ENCODE data around the gene CYLD. TPM values are rescaled to one million over a fixed set of nuclear protein-coding genes. Genes with fewer than 3 reads are reported as not detected.

The CYLD gene
- total and polyA plus RNA-seq, 2 of the 4 experiments (the other 2 are of a cell fraction): 16.2 to 37.3 TPM

DNA sequence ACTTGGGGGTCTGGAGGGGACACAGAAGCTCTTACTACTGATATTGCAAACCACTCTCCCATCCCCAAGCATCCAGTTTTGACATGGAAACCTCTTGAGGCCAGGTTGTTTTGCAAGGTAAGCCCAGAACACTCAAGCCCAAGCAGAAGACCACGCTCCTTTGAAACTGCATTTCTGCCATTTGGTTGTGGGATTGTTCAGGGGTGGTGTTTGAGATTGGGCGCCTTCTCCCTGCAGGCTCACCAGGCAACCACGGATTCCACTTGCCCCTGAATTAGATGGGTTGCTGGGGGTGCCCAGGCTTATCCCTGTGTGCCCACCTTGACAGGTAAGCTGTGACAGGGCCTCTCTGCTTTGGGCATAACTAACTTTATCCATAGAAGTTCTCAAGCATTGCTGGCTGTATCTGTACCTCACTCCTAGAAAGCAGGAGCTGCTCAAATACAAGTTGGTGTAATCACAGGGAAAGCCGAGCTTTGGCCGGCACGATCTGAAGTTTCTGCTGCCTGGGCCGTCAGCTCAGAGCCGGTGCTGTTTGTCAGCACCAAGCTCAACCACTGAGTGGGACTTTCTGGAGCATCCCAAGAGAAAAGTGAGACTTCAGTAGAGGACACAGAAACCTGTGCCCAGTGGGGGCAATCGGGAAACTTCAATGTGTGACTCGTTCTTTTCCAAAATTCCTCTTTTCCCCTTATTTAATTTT lies 93.6 kb downstream of the CYLD start:
- Histone ChIP-seq H3K79me1 (ENCODE audit: low read depth in 1 of 2, low read length in 2 of 2) (no peaks in the 10 kb centered on the region), H3K18ac (ENCODE audit: low read depth, low read length) (no peak overlapping the region), H3K9me3 (ENCODE audit: control insufficient read depth, insufficient read depth, low read length) (no peaks in the 10 kb centered on the region), H2BK15ac (ENCODE audit: low read depth, low read length) (no peak overlapping the region), H2BK5ac (ENCODE audit: low read depth, low read length, poor library complexity, severe bottlenecking) (no peak overlapping the region), H3K27ac (ENCODE audit: insufficient read depth, low read length) (no peak overlapping the region), H2BK20ac (ENCODE audit: low read depth, low read length) (no peak overlapping the region), H4K5ac (ENCODE audit: low read depth, low read length) (no peak overlapping the region), H2AK5ac (ENCODE audit: low read depth, low read length) (no peak overlapping the region), H3K36me3 (ENCODE audit: control insufficient read depth, insufficient read depth, low read length) (no peaks in the 10 kb centered on the region), H3K23ac (ENCODE audit: low read depth, low read length) (no peak overlapping the region), H3K56ac (ENCODE audit: extremely low read depth, insufficient read depth, low read length) (no peak overlapping the region), H3K4ac (ENCODE audit: low read depth, low read length) (no peak overlapping the region), H3K27me3 (ENCODE audit: control insufficient read depth, insufficient read depth, low read length) (peaks cover 13% of the 10 kb centered on the region), H4K20me1 (ENCODE audit: insufficient read depth, low read length) (no peaks in the 10 kb centered on the region), H2AFZ (replicated peaks; ENCODE audit: low read length, poor library complexity) (no peak overlapping the region), H3K4me2 (ENCODE audit: low read depth, low read length) (no peak overlapping the region), H3K4me3 (ENCODE audit: insufficient read depth, low read depth, low read length) (no peak overlapping the region), H4K91ac (ENCODE audit: insufficient read depth, low read depth, low read length) (no peak overlapping the region), H3K9ac (ENCODE audit: low read depth, low read length) (no peak overlapping the region), H2BK120ac (ENCODE audit: low read depth, low read length) (no peak overlapping the region), H3K4me1 (ENCODE audit: control insufficient read depth, insufficient read depth, low read length) (no peaks in the 10 kb centered on the region), H3K14ac (replicated peaks; ENCODE audit: low read depth, low read length) (no peak overlapping the region), H3K9me1 (ENCODE audit: insufficient read depth, low read length) (no peaks in the 10 kb centered on the region), H2AK9ac (replicated peaks; ENCODE audit: low read depth, low read length, poor library complexity) (no peak overlapping the region), H4K8ac (ENCODE audit: low read depth in 2 of 2, low read length in 2 of 2) (no peak overlapping the region)
- ATAC-seq (ENCODE audit: low read depth) (no peak), DNase-seq (no peak)
- intact Hi-C loops (cut with micrococcal nuclease) (no loop called here), dilution Hi-C loops (cut with HindIII; ENCODE audit: low sequenced_read_pairs, unreplicated experiment) (no loop called here), in situ Hi-C loops (cut with MboI; ENCODE audit: low sequenced_read_pairs) (no loop called here)
- no TSS peak for BruUV-seq (replicated peaks)
- 27% methylated on average over 6 of the region's 10 CpGs; no CpG with 5 or more reads in 1 of the 2 experiments for WGBS, 2 experiments (ENCODE audit: extremely low coverage in 2 of 2, insufficient read length in 1 of 2)
- CTCF ChIA-PET: no interaction called here
- POLR2A ChIA-PET (ENCODE audit: unreplicated experiment): no interaction called here
- no peak for TF ChIP-seq SMC3 (IDR thresholded peaks at IDR 0.05; ENCODE audit: low read depth, low read length)
- no peak for TF ChIP-seq MAFK (IDR thresholded peaks at IDR 0.05; ENCODE audit: low read depth, low read length)
- TF ChIP-seq, protein P1, sequence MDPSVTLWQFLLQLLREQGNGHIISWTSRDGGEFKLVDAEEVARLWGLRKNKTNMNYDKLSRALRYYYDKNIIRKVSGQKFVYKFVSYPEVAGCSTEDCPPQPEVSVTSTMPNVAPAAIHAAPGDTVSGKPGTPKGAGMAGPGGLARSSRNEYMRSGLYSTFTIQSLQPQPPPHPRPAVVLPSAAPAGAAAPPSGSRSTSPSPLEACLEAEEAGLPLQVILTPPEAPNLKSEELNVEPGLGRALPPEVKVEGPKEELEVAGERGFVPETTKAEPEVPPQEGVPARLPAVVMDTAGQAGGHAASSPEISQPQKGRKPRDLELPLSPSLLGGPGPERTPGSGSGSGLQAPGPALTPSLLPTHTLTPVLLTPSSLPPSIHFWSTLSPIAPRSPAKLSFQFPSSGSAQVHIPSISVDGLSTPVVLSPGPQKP (IDR thresholded peaks at IDR 0.05; ENCODE audit: borderline replicate concordance, low read depth, low read length): no peak
- no peak for TF ChIP-seq RFX5 (IDR thresholded peaks at IDR 0.05; ENCODE audit: low read depth, low read length)
- TF ChIP-seq RAD21 (IDR thresholded peaks at IDR 0.05; ENCODE audit: low read length): no peak
- TF ChIP-seq MAZ (IDR thresholded peaks at IDR 0.05; ENCODE audit: borderline replicate concordance, low read depth, low read length): no peak

Measured in IMR-90 (cell line).